Body of pancreas (tissue), 4 donors: Measurements from ENCODE around the gene ARCN1. TPM values are rescaled to one million over a fixed set of nuclear protein-coding genes. Genes with fewer than 3 reads are reported as not detected.

Source experiments
- ATAC-seq: fragments of 150-250 bp; one replicate; pipeline ENCODE4 v1.9.1; 2016
- DNase-seq, 4 donors: peaks; one replicate each; pipeline ENCODE4 v3.0.0-alpha.2; 2019
- H3K27ac ChIP-seq, 4 donors: fragments of 200-600 bp; sonication (generic); 1 replicate in 3 of 4; 2 replicates in 1 of 4; pipeline versions ENCODE4 v1.5.1 to v1.6.1; 2016 to 2019; ENCODE audit warnings: mild to moderate bottlenecking in 1 of 4, mixed read lengths in 1 of 4, moderate library complexity in 1 of 4
- H3K27me3 ChIP-seq, 2 donors: fragments of 200-600 bp; sonication (generic); one replicate each; pipeline ENCODE4 v1.6.0; 2016; ENCODE audit warnings: mild to moderate bottlenecking in 1 of 2
- H3K36me3 ChIP-seq, 2 donors: fragments of 200-600 bp; sonication (generic); replicated peaks in 1 of 2; 2 replicates each; pipeline ENCODE4 v1.5.1; 2016; ENCODE audit warnings: low read depth in 2 of 2; ENCODE audit not compliant: insufficient read depth in 1 of 2
- H3K4me1 ChIP-seq: fragments of 200-600 bp; sonication (generic); one replicate; pipeline ENCODE4 v1.6.0; 2016
- H3K4me3 ChIP-seq, 2 donors: fragments of 200-600 bp; sonication (generic); 1 replicate in 1 of 2; 2 replicates in 1 of 2; pipeline ENCODE4 v1.5.1; 2016 to 2019
- H3K9me3 ChIP-seq, 3 donors: fragments of 200-600 bp; sonication (generic); 1 replicate in 2 of 3; 2 replicates in 1 of 3; pipeline ENCODE4 v1.5.1; 2016
- POLR2A ChIP-seq, 3 donors: fragments of 450-650 bp; IDR thresholded peaks; one replicate each; pipeline ENCODE4 v1.6.1; 2016; ENCODE audit warnings: antibody characterized with exemption in 3 of 3, mild to moderate bottlenecking in 2 of 3
- WGBS, 2 donors: methylation state at CpG; one replicate each; pipeline ENCODE4 v1.1.5; 2017; 5-methylcytosine and 5-hydroxymethylcytosine counted together
- intact Hi-C: fragments of 100-400 bp; cut with DNase I; formaldehyde crosslinking; loops from one replicate; pipeline ENCODE4 v1.15.1; 2023
- total RNA-seq, 2 donors: library from RNA; depleted of rRNA; stranded (reverse); fragments of >200 nt; gene quantifications; one replicate each; pipeline ENCODE4 v1.1.0, GENCODE V29; 2016
- TF ChIP-seq, protein P1 (sequence below), 7 experiments: fragments of 450-650 bp in 4 of 7; fragments of 200-600 bp in 3 of 7; sonication (generic) in 3 of 7; IDR thresholded peaks; one replicate each; pipeline ENCODE4 v1.5.1; 2016 to 2019; ENCODE audit warnings: antibody characterized with exemption in 7 of 7

The ARCN1 gene
- total RNA-seq, 2 donors from 2014 or later = 49.8 to 64.3 TPM

GRCh38 chr11:118627566-118627965 is 55.4 kb downstream of the ARCN1 start:
- no peak for TF ChIP-seq POLR2A (IDR thresholded peaks at IDR 0.05)
- TF ChIP-seq, protein P1, sequence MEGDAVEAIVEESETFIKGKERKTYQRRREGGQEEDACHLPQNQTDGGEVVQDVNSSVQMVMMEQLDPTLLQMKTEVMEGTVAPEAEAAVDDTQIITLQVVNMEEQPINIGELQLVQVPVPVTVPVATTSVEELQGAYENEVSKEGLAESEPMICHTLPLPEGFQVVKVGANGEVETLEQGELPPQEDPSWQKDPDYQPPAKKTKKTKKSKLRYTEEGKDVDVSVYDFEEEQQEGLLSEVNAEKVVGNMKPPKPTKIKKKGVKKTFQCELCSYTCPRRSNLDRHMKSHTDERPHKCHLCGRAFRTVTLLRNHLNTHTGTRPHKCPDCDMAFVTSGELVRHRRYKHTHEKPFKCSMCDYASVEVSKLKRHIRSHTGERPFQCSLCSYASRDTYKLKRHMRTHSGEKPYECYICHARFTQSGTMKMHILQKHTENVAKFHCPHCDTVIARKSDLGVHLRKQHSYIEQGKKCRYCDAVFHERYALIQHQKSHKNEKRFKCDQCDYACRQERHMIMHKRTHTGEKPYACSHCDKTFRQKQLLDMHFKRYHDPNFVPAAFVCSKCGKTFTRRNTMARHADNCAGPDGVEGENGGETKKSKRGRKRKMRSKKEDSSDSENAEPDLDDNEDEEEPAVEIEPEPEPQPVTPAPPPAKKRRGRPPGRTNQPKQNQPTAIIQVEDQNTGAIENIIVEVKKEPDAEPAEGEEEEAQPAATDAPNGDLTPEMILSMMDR (IDR thresholded peaks at IDR 0.05) = no peak
- no peaks in the 10 kb centered on the region for H3K36me3 ChIP-seq
- H3K4me3 ChIP-seq = no peak overlapping the region
- no peak overlapping the region for H3K27ac ChIP-seq
- peaks cover 16% of the 10 kb centered on the region for H3K4me1 ChIP-seq
- H3K27me3 ChIP-seq = no peaks in the 10 kb centered on the region
- 82 to 84% methylated on average over 6 to 9 of the region's 10 CpGs for WGBS, 2 donors
- ATAC-seq = no peak
- H3K9me3 ChIP-seq = no peaks in the 10 kb centered on the region
- intact Hi-C loops = no loop called here
- DNase-seq = no peak

- no peaks in the 10 kb centered on the region for H3K36me3 ChIP-seq
- intact Hi-C loops = no loop called here
- ATAC-seq (no peak), DNase-seq (no peak)
- peaks cover 12% of the 10 kb centered on the region for H3K4me1 ChIP-seq
- TF ChIP-seq, protein P1 (IDR thresholded peaks at IDR 0.05) = no peak
- no peak for TF ChIP-seq POLR2A (IDR thresholded peaks at IDR 0.05)
- H3K4me3 ChIP-seq = no peak overlapping the region
- H3K27ac ChIP-seq = no peak overlapping the region
- H3K27me3 ChIP-seq = no peaks in the 10 kb centered on the region
- WGBS, 2 donors = 89 to 92% methylated on average over 20 of the region's 20 CpGs
- no peaks in the 10 kb centered on the region for H3K9me3 ChIP-seq
Observed at GRCh38 chr11:118628031-118628430, 55.8 kb downstream of the ARCN1 start.

- TF ChIP-seq, protein P1 (IDR thresholded peaks at IDR 0.05) = no peak
- DNase-seq (peak in 1 of 4 donors; percentile 42), ATAC-seq (no peak)
- no peaks in the 10 kb centered on the region for H3K36me3 ChIP-seq
- no peak overlapping the region for H3K27ac ChIP-seq
- H3K4me1 ChIP-seq = peaks cover 10% of the 10 kb centered on the region
- H3K27me3 ChIP-seq = no peaks in the 10 kb centered on the region
- no peaks in the 10 kb centered on the region for H3K9me3 ChIP-seq
- H3K4me3 ChIP-seq = no peak overlapping the region
- 63 to 72% methylated on average over 11 to 13 of the region's 13 CpGs for WGBS, 2 donors
- intact Hi-C loops = no loop called here
Observed at GRCh38 chr11:118628432-118628831, 56.2 kb downstream of the ARCN1 start.

DNA sequence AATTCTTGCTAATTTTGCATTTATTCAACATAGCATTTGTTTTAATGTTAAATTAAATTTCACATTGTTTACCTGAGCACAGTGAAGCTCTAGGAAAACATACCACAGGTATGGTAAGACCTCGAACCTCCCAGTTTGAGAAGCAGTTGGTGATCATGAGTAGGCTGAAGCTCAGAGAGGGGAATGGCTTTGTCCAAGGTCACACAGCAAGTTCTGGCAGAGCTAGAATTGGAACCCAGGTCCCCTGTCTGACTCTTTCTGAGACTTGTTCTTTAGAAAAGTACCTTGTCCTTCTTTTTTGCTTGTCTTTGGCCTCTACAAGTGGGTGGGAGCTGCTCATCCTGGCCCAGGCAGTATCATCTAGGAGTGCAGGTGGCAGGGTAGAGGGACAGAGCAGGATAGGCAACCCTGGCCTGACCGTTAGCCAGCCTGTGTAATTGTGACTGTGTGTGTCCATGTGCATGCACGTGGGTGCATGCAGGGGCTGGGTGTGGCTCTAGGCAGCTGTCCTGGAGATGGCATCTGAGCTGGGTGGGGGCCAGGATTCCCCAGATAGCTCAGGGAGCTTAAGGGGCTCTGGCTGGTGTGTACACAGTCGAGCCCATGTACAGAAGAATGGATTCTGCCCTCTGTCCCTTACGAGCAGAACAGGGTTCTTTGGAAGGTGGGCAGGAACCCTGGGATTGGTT is 56.8 kb downstream of the ARCN1 start:
- intact Hi-C loops = no loop called here
- H3K4me3 ChIP-seq = no peak overlapping the region
- 57 to 59% methylated on average over 4 to 5 of the region's 5 CpGs for WGBS, 2 donors
- no peaks in the 10 kb centered on the region for H3K36me3 ChIP-seq
- no peak overlapping the region for H3K27ac ChIP-seq
- H3K4me1 ChIP-seq = peaks cover 16% of the 10 kb centered on the region
- no peaks in the 10 kb centered on the region for H3K9me3 ChIP-seq
- ATAC-seq (no peak), DNase-seq (no peak)
- H3K27me3 ChIP-seq = no peaks in the 10 kb centered on the region
- no peak for TF ChIP-seq POLR2A (IDR thresholded peaks at IDR 0.05)
- TF ChIP-seq, protein P1 (IDR thresholded peaks at IDR 0.05) = no peak
